ENCODE results near the gene PPP1R15B.

- no peak for TF ChIP-seq CTCF (IDR thresholded peaks at IDR 0.05; ENCODE audit: insufficient read depth, low read length)
- peak; percentile 31; the same call in 1 of the 2 replicates for TF ChIP-seq SPI1 (IDR thresholded peaks at IDR 0.05; ENCODE audit: borderline replicate concordance, low read depth)
- TF ChIP-seq REST (IDR thresholded peaks at IDR 0.05; ENCODE audit: insufficient replicate concordance, low read depth), result no peak
- TF ChIP-seq POLR2AphosphoS5 (IDR thresholded peaks at IDR 0.05; ENCODE audit: low read depth), result no peak
Measured at GRCh38 chr1:204376465-204376864, 35.2 kb downstream of the PPP1R15B start.
